Activated CD8-positive, alpha-beta T cell treated with anti-CD3 and anti-CD28 coated beads for 36 hours (primary cell): ENCODE measurements around the gene JPH2. TPM values are rescaled to one million over a fixed set of nuclear protein-coding genes. Genes with fewer than 3 reads are reported as not detected.

ENCODE experiments used
- ATAC-seq: fragments of 200-7000 bp; cut with Tn5 transposase; one replicate; pipeline ENCODE4 v1.10.0; 2021; ENCODE audit warnings: mild to moderate bottlenecking, moderate library complexity
- CTCF ChIA-PET: fragments of 350-600 bp; sonication (Branson Sonifier 250); formaldehyde crosslinking; loops from one replicate; lab custom pipeline; 2021; ENCODE audit warnings: antibody characterized with exemption; lab: Charles Lee
- POLR2A ChIA-PET: fragments of 350-600 bp; sonication (Branson Sonifier 250); formaldehyde crosslinking; loops from one replicate; lab custom pipeline; 2021; ENCODE audit warnings: antibody characterized with exemption; lab: Charles Lee
- DNase-seq: peaks from one replicate; pipeline ENCODE4 v3.0.0-alpha.2; 2020
- H3K27ac Mint-ChIP-seq: one replicate; pipeline ENCODE4 v1.8.0; 2021; ENCODE audit warnings: mild to moderate bottlenecking, mixed read lengths
- H3K27me3 Mint-ChIP-seq: one replicate; pipeline ENCODE4 v1.8.0; 2021; ENCODE audit warnings: mixed read lengths
- H3K36me3 Mint-ChIP-seq: one replicate; pipeline ENCODE4 v1.8.0; 2021; ENCODE audit warnings: low read depth, mixed read lengths
- H3K4me1 Mint-ChIP-seq: one replicate; pipeline ENCODE4 v1.8.0; 2021; ENCODE audit warnings: low read depth, mixed read lengths
- H3K4me3 Mint-ChIP-seq: one replicate; pipeline ENCODE4 v1.8.0; 2021; ENCODE audit warnings: mild to moderate bottlenecking, moderate library complexity, mixed read lengths
- H3K9me3 Mint-ChIP-seq: one replicate; pipeline ENCODE4 v1.8.0; 2021; ENCODE audit warnings: mixed read lengths
- CTCF ChIP-seq: fragments of 200-600 bp; IDR thresholded peaks from one replicate; pipeline ENCODE4 v1.8.0; 2022; ENCODE audit warnings: antibody characterized with exemption, mild to moderate bottlenecking
- intact Hi-C: fragments of 100-400 bp; cut with micrococcal nuclease; formaldehyde crosslinking; loops from one replicate; pipeline ENCODE4 v1.10.0; 2022
- total RNA-seq, 2 experiments: library from RNA; stranded (reverse); gene quantifications; one replicate each; pipeline ENCODE4 v1.2.3, GENCODE V29; 2021

JPH2 gene
- total RNA-seq, 2 experiments from 2014 or later, result 0.47 to 0.54 TPM

- DNase-seq (no peak), ATAC-seq (no peak)
- TF ChIP-seq CTCF, result no peak
- Mint-ChIP-seq H3K4me3 (no peak overlapping the region), H3K27ac (peak overlapping the region; percentile 19), H3K27me3 (no peaks in the 10 kb centered on the region), H3K4me1 (peaks cover 55% of the 10 kb centered on the region), H3K36me3 (no peaks in the 10 kb centered on the region), H3K9me3 (no peaks in the 10 kb centered on the region)
- intact Hi-C loops, result no loop called here
- ChIA-PET CTCF (interaction anchor here (0.8 kb wide), 1 partner anchor 324 kb away, joined by 3 read pairs; no protein-coding TSS in a partner anchor), POLR2A (no interaction called here)
Observed at GRCh38 chr20:44074252-44075151, 112.5 kb downstream of the JPH2 start.

GRCh38 chr20:44073675-44074071 lies 113.3 kb downstream of the JPH2 start:
- Mint-ChIP-seq H3K27me3 (no peaks in the 10 kb centered on the region), H3K27ac (no peak overlapping the region), H3K4me3 (no peak overlapping the region), H3K36me3 (no peaks in the 10 kb centered on the region), H3K4me1 (peaks cover 60% of the 10 kb centered on the region), H3K9me3 (no peaks in the 10 kb centered on the region)
- CTCF ChIA-PET, result interaction anchor here (0.8 kb wide), 1 partner anchor 324 kb away, joined by 3 read pairs; no protein-coding TSS in a partner anchor
- intact Hi-C loops, result no loop called here
- ATAC-seq (no peak), DNase-seq (no peak)
- TF ChIP-seq CTCF, result no peak
- POLR2A ChIA-PET, result no interaction called here

- TF ChIP-seq CTCF, result no peak
- H3K9me3 Mint-ChIP-seq, result no peaks in the 10 kb centered on the region
- H3K4me1 Mint-ChIP-seq, result peaks cover 66% of the 10 kb centered on the region
- ATAC-seq (no peak), DNase-seq (no peak)
- no peak overlapping the region for H3K27ac Mint-ChIP-seq
- CTCF ChIA-PET, result interaction anchor here (0.8 to 1.2 kb wide), 2 partner anchors 7 to 89 kb away, joined by 4 to 7 read pairs; no protein-coding TSS in a partner anchor
- POLR2A ChIA-PET, result no interaction called here
- intact Hi-C loops, result no loop called here
- no peaks in the 10 kb centered on the region for H3K36me3 Mint-ChIP-seq
- no peaks in the 10 kb centered on the region for H3K27me3 Mint-ChIP-seq
- H3K4me3 Mint-ChIP-seq, result no peak overlapping the region
Observed at GRCh38 chr20:44073011-44073674, 113.8 kb downstream of the JPH2 start.

GRCh38 chr20:44072384-44072783 lies 114.6 kb downstream of the JPH2 start:
- Mint-ChIP-seq H3K36me3 (no peaks in the 10 kb centered on the region), H3K9me3 (no peaks in the 10 kb centered on the region), H3K27ac (no peak overlapping the region), H3K4me3 (no peak overlapping the region), H3K4me1 (peaks cover 72% of the 10 kb centered on the region), H3K27me3 (peaks cover 2% of the 10 kb centered on the region)
- ChIA-PET POLR2A (no interaction called here), CTCF (interaction anchor here (0.8 to 1.2 kb wide), 3 partner anchors 8 to 322 kb away, joined by 4 to 7 read pairs (median 4); no protein-coding TSS in a partner anchor)
- intact Hi-C loops, result no loop called here
- DNase-seq, result no peak
- TF ChIP-seq CTCF, result no peak
- ATAC-seq, result no peak
